GM11168 (cell line): ENCODE results near the gene GALNT17.

ENCODE experiments used
- in situ Hi-C: fragments of 300-500 bp; cut with MboI; formaldehyde crosslinking; loops from one replicate; pipeline ENCODE4 v1.12.0; 2022; ENCODE audit warnings: low sequenced_read_pairs; ENCODE audit not compliant: unreplicated experiment

The GALNT17 gene

GRCh38 chr7:71132127-71132376 is at the start of gene GALNT17:
TSS of gene GALNT17 (plus strand) at chr7:71132144.
- in situ Hi-C loops = no loop called here

- in situ Hi-C loops = loop anchor here (25.0 kb wide), 1 partner anchor 1258 kb away; no protein-coding TSS in a partner anchor
These were observed 36.6 kb upstream of the GALNT17 start for GRCh38 chr7:71095266-71095860.

GRCh38 chr7:71096351-71096750 is 35.6 kb upstream of the GALNT17 start:
- in situ Hi-C loops = loop anchor here (25.0 kb wide), 1 partner anchor 1259 kb away; no protein-coding TSS in a partner anchor

GRCh38 chr7:71106226-71106625 is 25.7 kb upstream of the GALNT17 start:
- in situ Hi-C loops = no loop called here

- in situ Hi-C loops = no loop called here
These were observed 19.5 kb upstream of the GALNT17 start for GRCh38 chr7:71112436-71112835.

- in situ Hi-C loops = no loop called here
These were observed 11.8 kb upstream of the GALNT17 start for GRCh38 chr7:71120096-71120495.

- in situ Hi-C loops = no loop called here
These were observed 2.8 kb upstream of the GALNT17 start for GRCh38 chr7:71129126-71129525.

GRCh38 chr7:71130031-71130679 is 1.8 kb upstream of the GALNT17 start:
- in situ Hi-C loops = no loop called here

- in situ Hi-C loops = no loop called here
These were observed 453 bp upstream of the GALNT17 start for GRCh38 chr7:71131256-71132126.

GRCh38 chr7:71132377-71133231 is 660 bp downstream of the GALNT17 start:
- in situ Hi-C loops = no loop called here

GRCh38 chr7:71133232-71133622 is 1.3 kb downstream of the GALNT17 start:
- in situ Hi-C loops = no loop called here

- in situ Hi-C loops = no loop called here
These were observed 1.9 kb downstream of the GALNT17 start for GRCh38 chr7:71133856-71134255.

GRCh38 chr7:71135116-71135515 is 3.2 kb downstream of the GALNT17 start:
- in situ Hi-C loops = no loop called here

GRCh38 chr7:71135663-71136062 is 3.7 kb downstream of the GALNT17 start:
- in situ Hi-C loops = no loop called here

- in situ Hi-C loops = no loop called here
These were observed 5.5 kb downstream of the GALNT17 start for GRCh38 chr7:71137479-71137878.

GRCh38 chr7:71140264-71140663 is 8.3 kb downstream of the GALNT17 start:
- in situ Hi-C loops = no loop called here

GRCh38 chr7:71144963-71145362 is 13.0 kb downstream of the GALNT17 start:
- in situ Hi-C loops = no loop called here

GRCh38 chr7:71145906-71146901 is 14.3 kb downstream of the GALNT17 start:
- in situ Hi-C loops = no loop called here

- in situ Hi-C loops = no loop called here
These were observed 16.2 kb downstream of the GALNT17 start for GRCh38 chr7:71148098-71148497.
